SKM-1 treated with dmso at 0.1 percent for 144 hours (cell line): ENCODE measurements around the gene NIM1K.
A peak's percentile ranks its signal among the peaks of the same experiment; 100 is the strongest.
"Not testable (repeated sequence)": the region's sequence is repeated elsewhere in the genome, so short reads cannot be mapped to it uniquely, and the experiment has no call there.

ENCODE experiments used
- DNase-seq: peaks from one replicate; lab custom pipeline; 2025; ENCODE audit not compliant: unreplicated experiment; lab: John Stamatoyannopoulos, UW

NIM1K gene

GRCh38 chr5:43191740-43192557 is at the start of gene NIM1K:
Gene NIM1K, plus strand, starts transcription at chr5:43192225. Its CDS starts 53,551 bp downstream, at chr5:43245776.
- DNase-seq: no peak

- DNase-seq: no peak
Measured at GRCh38 chr5:43145071-43145470, 47.0 kb upstream of the NIM1K start.

- no peak for DNase-seq
Measured at GRCh38 chr5:43146958-43147357, 45.1 kb upstream of the NIM1K start.

- no peak for DNase-seq
Measured at GRCh38 chr5:43148417-43148816, 43.6 kb upstream of the NIM1K start.

GRCh38 chr5:43149231-43149630 is 42.8 kb upstream of the NIM1K start:
- no peak for DNase-seq

GRCh38 chr5:43150075-43150474 is 42.0 kb upstream of the NIM1K start:
- no peak for DNase-seq

GRCh38 chr5:43150748-43151147 is 41.3 kb upstream of the NIM1K start:
- DNase-seq: no peak

GRCh38 chr5:43152946-43153345 is 39.1 kb upstream of the NIM1K start:
- DNase-seq: no peak

GRCh38 chr5:43154469-43154868 is 37.6 kb upstream of the NIM1K start:
- DNase-seq: no peak

GRCh38 chr5:43155394-43156096 is 36.5 kb upstream of the NIM1K start:
- DNase-seq: no peak

GRCh38 chr5:43156388-43156787 is 35.6 kb upstream of the NIM1K start:
- DNase-seq: no peak

- DNase-seq: no peak
Measured at GRCh38 chr5:43157068-43157467, 35.0 kb upstream of the NIM1K start.

- DNase-seq: peak; percentile 69
Measured at GRCh38 chr5:43161244-43161643, 30.8 kb upstream of the NIM1K start.

GRCh38 chr5:43164801-43165200 is 27.2 kb upstream of the NIM1K start:
- DNase-seq: not testable (repeated sequence)

GRCh38 chr5:43165323-43165722 is 26.7 kb upstream of the NIM1K start:
- DNase-seq: no peak

- no peak for DNase-seq
Measured at GRCh38 chr5:43168175-43168574, 23.9 kb upstream of the NIM1K start.

GRCh38 chr5:43171451-43171850 is 20.6 kb upstream of the NIM1K start:
- DNase-seq: no peak

GRCh38 chr5:43171926-43172325 is 20.1 kb upstream of the NIM1K start:
- no peak for DNase-seq

- no peak for DNase-seq
Measured at GRCh38 chr5:43172779-43173178, 19.2 kb upstream of the NIM1K start.

GRCh38 chr5:43174586-43174985 is 17.4 kb upstream of the NIM1K start:
- DNase-seq: no peak

GRCh38 chr5:43179836-43180235 is 12.2 kb upstream of the NIM1K start:
- DNase-seq: no peak

GRCh38 chr5:43182421-43182820 is 9.6 kb upstream of the NIM1K start:
- no peak for DNase-seq
